ENCODE measurements around the gene SH3GL1. TPM values are rescaled to one million over a fixed set of nuclear protein-coding genes. Genes with fewer than 3 reads are reported as not detected.

SH3GL1 gene
- total and polyA plus RNA-seq, 9 of the 15 experiments (the other 6 are each of a cell fraction or from before 2014, with no cell fraction given), result 1.7 to 75.3 (median 25.7) TPM

- peak; percentile 80 for TF ChIP-seq PKNOX1 (IDR thresholded peaks at IDR 0.05)
- TF ChIP-seq GABPB1 (CRISPR knock-in tag; IDR thresholded peaks at IDR 0.05), result peak; percentile 82
- peak; percentile 19; the same call in 1 of the 2 replicates for TF ChIP-seq GTF2E2 (tag; IDR thresholded peaks at IDR 0.05)
- 0 out of 4 replicates have a peak, but pooled peaks of 1 of the 2 experiments have one; percentile 62 for TF ChIP-seq MAZ (CRISPR knock-in tag; conservative IDR thresholded peaks at IDR 0.05 in 1 of 2, IDR thresholded peaks at IDR 0.05 in 1 of 2)
- TF ChIP-seq, protein P1, sequence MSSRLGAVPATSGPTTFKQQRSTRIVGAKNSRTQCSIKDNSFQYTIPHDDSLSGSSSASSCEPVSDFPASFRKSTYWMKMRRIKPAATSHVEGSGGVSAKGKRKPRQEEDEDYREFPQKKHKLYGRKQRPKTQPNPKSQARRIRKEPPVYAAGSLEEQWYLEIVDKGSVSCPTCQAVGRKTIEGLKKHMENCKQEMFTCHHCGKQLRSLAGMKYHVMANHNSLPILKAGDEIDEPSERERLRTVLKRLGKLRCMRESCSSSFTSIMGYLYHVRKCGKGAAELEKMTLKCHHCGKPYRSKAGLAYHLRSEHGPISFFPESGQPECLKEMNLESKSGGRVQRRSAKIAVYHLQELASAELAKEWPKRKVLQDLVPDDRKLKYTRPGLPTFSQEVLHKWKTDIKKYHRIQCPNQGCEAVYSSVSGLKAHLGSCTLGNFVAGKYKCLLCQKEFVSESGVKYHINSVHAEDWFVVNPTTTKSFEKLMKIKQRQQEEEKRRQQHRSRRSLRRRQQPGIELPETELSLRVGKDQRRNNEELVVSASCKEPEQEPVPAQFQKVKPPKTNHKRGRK (tag; IDR thresholded peaks at IDR 0.05), result no peak
- peak; percentile 73 for TF ChIP-seq FOXM1 (IDR thresholded peaks at IDR 0.05; ENCODE audit: low read depth)
- 0 out of 2 replicates have a peak, but pooled peaks have one; percentile 51 for TF ChIP-seq FOXM1 (CRISPR knock-in tag; IDR thresholded peaks at IDR 0.05; ENCODE audit: low read depth)
- peak; percentile 100 for TF ChIP-seq ZNF175 (CRISPR knock-in tag; IDR thresholded peaks at IDR 0.05; ENCODE audit: low read depth)
- no peak for TF ChIP-seq ATF1 (CRISPR knock-in tag; IDR thresholded peaks at IDR 0.05)
- peak; percentile 93 for TF ChIP-seq ATF1 (tag; IDR thresholded peaks at IDR 0.05)
- peak; percentile 96 for TF ChIP-seq ZNF449 (CRISPR knock-in tag; IDR thresholded peaks at IDR 0.05)
- TF ChIP-seq THAP7 (CRISPR knock-in tag; IDR thresholded peaks at IDR 0.05), result no peak
- TF ChIP-seq, protein P2, sequence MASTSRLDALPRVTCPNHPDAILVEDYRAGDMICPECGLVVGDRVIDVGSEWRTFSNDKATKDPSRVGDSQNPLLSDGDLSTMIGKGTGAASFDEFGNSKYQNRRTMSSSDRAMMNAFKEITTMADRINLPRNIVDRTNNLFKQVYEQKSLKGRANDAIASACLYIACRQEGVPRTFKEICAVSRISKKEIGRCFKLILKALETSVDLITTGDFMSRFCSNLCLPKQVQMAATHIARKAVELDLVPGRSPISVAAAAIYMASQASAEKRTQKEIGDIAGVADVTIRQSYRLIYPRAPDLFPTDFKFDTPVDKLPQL (IDR thresholded peaks at IDR 0.05; ENCODE audit: extremely low read depth, insufficient read length), result peak; percentile 64
- TF ChIP-seq E2F6 (IDR thresholded peaks at IDR 0.05; ENCODE audit: borderline replicate concordance in 1 of 2, extremely low read depth in 1 of 2, insufficient read depth in 1 of 2, insufficient read length in 1 of 2, low read depth in 1 of 2, low read length in 1 of 2, poor library complexity in 1 of 2, severe bottlenecking in 1 of 2), result peak; percentile 29 to 47
- TF ChIP-seq ZNF76 (CRISPR knock-in tag; IDR thresholded peaks at IDR 0.05; ENCODE audit: borderline replicate concordance), result peak; percentile 63; the same call in 1 of the 2 replicates
- TF ChIP-seq ZNF280A (IDR thresholded peaks at IDR 0.05; ENCODE audit: low read depth, partially characterized antibody), result no peak
- TF ChIP-seq NFE2 (IDR thresholded peaks at IDR 0.05; ENCODE audit: low read depth), result no peak
- peak; percentile 30 for TF ChIP-seq ZBTB7A (IDR thresholded peaks at IDR 0.05; ENCODE audit: borderline replicate concordance, control insufficient read depth, low read depth, low read length)
Measured at GRCh38 chr19:4342615-4343369, 57.6 kb downstream of the SH3GL1 start (continued).

All from K562 (cell line).